ENCODE data around the gene HIPK2.

HIPK2 gene

DNA sequence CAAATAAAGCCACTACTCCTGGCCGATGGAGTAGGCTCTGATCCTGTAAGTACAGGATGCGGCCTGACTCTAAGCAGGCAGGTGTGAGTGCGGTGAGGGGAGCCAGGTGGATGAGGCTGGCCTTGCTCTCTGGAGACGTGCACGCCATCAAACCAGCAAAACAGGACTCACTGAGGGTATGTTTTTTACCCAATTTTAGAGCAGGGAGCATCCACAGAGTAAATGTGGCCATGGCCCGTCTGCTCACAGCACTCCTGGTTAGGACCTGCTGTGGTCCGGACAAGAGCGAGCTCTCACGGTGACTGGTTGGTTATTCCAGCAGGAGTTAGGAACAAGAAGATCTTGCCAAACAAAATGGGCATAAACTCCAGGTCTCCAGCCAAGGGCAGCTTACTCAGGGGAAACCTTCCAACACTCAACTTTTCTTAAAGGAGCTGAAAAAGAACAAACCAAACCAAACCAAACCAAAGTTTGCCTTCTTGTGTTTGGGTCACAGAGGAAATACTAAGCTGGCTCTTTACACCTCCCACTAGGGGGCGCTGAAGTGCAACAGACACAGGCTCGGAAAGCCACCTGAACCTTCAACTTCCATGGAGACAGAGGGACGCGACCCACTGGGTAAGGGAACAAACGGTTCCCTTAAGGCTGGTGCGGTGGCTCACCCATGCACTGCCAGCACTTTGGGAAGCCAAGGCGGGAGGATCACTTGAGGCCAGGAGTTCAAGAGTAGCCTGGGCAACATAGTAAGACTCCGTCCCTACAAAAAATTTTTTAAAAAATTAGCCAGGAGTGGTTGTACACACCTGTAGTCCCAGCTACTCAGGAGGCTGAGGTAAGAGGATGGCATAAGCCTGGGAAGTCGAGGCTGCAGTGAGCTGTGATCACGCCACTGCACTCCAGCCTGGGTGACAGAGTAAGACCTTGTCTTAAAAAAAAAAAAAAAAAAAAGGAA lies 131.9 kb downstream of the HIPK2 start:
- DNase-seq: peak; percentile 90

DNA sequence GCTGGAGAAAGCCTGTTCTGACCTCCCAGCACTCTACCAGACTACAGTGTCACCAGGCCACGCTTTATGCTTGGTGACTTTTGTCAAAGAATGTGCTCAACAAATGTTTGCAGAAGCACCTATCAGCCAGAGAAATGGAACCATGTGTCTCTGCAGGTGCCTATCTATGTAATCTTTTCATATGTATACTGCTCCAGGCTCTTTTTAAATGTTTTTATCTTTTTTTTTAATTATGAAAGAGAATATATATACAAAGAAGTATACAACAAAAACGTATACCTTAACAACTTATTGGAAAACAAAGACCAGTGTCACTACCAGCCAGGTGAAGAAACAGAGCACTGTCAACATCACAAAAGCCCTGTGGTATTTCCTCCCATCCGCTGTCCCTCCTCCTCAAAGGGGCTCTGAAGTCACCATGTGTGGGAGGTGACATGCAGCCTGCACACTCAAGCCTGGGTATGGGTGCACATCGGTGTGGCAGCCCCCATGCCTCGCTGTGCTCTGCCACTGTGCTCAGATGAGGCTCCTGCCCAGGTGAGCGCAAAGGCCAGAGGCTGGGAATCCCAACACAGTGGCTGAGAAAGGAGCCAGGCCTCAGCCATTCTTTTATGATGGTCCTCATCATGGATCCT lies 133.7 kb downstream of the HIPK2 start:
- peak; percentile 43 for DNase-seq

DNA sequence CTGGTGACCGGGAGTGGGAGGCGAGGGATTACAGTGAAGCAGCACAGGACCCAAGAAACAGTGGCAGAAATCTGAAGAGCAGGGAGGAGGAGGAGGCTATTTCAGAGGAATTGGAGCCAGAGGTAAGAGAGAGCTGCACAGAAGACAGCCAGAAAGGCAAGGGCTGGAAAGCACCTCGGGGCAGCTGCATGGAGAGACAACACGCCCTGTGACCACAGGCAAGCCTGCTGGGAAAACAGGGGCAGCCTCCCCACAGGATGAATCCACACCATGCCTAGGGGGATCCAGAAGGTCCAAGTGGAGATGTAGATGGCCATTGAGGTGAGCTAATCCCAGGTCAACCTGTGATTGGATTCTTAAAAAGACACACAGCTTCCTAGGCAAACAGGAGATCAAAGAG lies 135.5 kb downstream of the HIPK2 start:
- no peak for DNase-seq

DNA sequence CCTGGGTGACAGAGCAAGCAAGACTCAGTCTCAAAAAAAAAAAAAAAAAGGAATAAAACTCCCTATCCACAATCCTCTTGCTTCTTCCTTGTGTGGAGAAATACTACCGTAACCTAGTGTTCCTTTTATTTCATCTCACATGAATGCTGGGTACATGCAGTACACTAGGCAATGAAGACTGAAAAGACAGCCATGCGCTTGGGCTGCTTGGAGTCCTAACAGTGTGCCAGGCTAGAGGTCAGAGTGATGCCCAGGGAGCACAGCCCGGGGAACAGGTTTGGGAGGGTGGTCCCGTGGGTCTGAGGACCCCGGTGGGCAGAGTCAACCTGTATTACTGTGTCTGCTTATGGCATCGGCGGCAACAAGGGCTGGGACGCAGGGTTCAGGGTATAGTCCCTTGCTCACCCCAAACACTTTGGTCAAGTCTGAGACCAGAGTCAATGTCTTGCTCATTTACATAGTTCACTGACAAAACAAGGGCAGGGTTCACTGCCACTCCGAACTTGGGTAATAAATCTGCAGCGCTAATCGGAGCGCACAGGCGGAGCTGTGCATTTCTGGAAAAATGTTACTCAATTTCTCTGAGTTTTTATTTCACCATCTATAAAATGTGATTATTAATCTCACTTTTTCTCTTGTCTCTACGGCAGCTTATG lies 136.3 kb downstream of the HIPK2 start:
- no peak for DNase-seq

DNA sequence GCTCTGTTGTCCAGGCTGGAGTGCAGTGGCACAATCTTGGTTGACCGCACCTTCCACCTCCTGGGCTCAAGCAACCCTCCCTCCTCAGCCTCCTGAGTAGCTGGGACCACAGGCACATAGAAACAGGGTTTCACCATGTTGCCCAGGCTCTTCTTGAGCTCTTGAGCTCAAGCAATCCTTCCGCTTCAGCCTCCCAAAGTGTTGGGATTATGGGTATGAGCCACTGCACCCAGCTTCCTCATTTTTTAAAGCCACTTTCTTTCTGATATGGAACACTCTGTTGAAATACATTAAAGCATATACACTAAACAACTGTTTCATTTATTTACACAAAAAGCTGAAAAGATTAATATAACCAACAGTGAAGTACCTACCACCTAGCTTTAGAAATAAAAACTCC lies 137.1 kb downstream of the HIPK2 start:
- no peak for DNase-seq

DNA sequence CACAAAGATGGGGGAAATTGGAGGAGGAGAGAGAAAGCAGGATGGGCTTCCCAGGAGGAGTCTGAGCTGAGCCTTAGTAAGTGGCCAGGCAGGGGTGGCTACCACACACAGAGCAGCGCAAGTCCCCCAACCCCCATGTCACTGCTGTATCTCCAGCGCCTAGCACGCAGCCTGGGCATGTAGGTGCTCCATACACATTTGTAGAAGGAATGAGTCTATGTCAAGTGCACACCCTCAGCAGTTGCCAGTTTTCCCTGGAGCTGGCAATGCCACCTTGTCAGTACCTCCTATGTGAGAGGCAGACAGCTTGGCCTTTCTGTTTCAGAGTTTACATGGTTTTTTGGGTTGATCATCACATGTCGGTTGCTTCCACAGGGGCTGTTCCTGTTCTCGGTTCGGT lies 138.2 kb downstream of the HIPK2 start:
- no peak for DNase-seq

DNA sequence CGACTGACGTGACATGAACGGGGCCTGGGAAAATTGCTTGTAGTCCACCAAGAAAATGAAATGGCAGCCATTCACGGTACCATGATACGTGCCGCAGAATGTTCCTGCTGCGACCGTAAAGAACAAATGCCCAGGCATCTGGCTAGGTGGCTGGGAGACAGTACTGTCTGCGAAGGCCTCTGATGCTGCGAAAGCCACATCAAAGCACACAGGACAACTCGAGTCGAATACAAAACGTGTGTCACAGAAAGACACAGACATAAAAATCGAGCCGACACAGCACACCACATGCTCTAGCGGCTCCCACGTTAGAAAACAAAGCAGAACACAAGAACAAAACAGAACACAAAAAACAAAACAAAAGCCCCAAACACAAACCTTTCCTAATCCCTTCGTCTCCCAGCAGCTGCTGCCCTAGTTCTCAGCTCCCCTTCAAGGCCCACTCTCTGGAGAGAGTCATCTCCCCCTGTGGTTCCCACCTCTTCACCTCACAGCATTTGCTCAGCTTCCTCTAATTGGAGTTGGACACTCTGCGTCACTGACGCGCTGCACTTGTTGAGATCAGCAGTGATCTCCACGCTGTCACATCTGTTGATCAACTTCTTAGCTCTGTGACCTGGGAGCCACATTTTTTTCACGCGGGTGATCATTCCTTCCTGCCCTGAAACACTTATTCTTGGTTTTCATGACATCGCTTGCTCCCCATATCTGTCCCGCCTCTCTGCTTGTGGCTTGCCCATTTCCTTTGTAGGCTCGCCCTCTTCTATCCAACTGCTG lies 142.1 kb downstream of the HIPK2 start:
- peak; percentile 72 for DNase-seq

DNA sequence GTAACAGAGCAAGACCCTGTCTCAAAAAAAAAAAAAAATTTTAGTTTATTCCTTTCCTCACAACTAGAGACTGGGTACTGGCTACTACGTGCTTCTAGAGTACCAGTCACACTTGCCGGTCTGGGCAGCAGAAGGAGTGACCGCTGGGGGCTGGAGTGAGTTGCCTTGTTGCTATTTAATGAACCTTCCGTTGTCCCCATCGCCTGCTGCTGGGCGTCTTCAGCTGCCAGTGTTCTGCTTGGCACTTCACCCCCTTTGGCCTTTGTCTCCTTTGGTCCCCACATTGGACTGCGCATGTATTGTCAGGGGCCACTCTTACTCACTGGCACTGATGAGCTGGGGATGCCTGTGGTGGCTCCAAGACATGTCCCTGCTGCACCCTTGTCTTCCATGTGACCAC lies 143.7 kb downstream of the HIPK2 start:
- no peak for DNase-seq

DNA sequence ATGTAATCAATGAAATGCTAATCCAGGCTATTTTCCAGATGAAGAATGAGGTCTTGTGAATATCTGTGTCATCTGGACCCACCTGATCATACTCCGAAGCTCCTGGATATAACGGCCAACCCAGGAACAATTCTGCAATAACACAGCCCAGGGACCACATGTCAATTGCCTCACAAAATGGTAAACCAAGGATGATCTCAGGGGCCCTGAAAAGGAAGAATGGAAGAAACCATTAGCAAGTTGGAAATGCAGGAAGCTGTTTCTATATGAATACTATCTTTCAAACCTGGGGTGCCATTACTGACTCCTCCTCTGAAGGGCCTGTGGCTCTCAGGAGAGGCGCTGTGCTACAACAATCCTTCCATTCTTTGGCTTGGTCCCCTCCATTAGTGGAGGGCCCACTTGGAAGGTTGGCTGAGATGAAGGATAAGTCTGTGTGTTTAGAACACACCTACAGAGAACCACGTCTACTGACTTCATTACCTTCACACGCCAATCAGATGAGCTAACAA lies 146.2 kb downstream of the HIPK2 start:
- DNase-seq: peak; percentile 10

DNA sequence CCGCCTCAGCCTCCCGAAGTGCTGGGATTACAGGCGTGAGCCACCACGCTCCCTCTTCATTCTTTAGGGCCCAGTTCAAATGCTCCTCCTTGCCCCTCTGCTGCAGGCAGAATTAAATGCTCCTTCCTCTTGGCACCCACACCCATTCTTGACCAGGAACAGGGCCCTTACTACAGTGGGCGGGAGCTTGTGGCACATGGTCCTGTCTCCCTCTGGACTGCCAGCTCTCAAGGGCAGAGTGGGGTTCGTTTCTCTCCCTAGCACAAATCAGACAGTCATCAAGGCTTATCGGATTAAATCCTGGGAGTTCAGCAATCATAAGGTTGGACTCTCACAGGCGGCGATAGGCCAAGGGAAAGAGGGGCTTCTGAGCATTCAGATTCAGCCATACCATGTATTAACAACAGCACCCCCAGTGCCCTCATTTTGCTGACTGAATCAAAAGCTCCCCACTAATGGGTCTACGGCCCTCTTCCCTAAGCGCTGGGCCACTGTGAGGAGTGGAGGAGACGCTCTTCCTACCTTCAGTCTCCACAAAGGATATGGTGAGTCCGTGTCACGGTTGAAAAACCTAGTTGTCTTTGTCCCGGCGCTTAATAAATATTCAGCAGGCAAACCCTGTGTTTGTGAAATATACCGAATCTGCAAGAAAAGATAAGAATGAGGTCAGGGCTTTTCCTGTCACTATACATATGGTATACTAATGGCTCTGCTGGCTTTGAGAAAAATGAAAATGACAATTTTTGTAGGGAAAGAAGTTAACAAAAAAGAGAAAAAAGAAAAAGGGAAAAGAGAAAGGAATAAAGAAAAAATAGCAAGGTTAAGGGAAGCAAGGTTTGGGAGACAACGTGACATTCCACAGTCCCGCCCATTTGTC lies 146.9 kb downstream of the HIPK2 start:
- DNase-seq: peak; percentile 19

DNA sequence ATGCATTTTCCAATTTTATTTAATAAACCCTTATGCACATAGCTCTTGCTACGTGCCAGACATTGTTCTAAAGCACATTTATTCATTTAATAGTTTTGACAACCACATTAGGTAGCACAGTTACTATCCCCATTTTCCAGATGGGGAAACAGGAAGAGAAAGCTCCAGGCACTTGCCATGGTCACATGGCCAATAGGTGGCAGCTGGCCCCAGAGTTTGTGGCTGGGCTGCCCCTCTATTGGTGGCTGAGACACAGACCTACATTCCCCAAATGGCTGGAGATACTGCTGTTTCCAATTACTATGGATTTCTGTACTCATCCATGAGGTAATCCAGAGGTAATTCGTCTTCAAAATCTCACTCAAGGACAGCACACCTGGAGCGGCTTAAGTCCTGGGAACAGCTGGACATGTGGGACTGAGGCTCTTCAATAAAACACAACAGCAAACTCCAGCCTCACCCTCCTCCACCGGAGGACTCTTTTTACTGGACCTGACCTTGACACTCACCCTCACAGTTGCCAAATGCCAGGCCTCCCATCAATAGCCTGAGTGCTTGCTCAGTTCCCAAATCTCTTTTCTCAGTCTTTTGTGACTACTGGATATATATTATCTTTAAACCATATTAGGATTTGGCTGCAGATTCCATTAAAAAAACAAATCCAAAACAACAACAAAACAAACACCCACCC lies 148.3 kb downstream of the HIPK2 start:
- DNase-seq: no peak

DNA sequence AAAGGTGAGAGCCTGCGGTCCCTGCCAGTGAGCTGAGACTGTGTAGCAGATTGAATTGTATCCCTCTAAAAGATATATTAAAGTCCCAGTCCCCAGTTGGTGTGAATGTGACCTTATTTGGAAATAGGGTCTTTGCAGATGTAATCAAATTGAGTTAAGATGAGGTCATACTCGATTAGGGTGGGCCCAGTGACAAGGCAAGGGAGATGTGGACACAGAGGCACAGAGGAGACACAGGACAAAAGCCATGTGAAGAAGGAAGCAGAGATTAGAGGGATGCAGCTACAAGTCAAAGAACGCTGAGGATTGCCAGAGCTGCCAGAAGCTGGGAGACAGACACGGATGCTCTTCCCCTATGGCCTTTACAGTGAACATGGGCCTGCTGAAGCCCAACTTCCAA lies 150.0 kb downstream of the HIPK2 start:
- DNase-seq: no peak

DNA sequence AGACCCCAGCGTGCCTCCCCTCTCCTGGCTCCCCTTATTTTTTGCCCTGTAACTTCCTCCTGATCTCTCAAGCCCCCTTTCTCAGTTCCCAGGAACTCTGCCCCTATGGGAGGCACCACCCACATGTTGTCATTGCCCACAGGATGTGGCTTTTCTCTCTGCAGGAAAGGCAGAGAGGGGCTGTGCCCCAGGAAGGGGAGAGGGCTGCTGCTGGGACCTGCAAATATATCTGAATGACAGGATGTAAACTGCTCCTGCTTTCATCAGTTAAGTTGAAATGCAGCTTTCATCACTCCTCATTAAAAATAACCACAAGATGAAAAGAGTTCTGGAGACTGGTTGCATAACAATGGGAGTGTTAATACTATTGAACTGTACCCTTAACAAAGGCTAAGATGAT lies 151.0 kb downstream of the HIPK2 start:
- DNase-seq: no peak

DNA sequence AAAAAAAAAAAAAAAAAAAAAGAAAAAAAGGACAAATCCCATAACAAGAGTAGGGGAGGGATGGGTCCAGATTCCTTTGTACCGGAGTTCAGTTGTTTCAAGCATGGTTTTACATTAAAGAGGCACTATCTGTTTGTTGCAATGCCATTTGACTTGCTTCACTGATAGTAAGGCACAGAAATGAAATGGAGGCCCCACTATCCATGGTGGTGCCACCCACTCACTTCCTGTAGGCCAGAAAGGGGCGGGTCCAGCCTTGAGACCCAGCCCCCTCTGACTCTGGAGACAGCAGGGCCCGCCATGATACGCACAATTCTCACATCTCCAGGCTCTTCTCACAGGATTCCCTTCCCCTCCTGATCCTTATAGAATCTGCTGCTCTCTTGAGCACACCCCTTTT lies 154.3 kb downstream of the HIPK2 start:
- DNase-seq: no peak

DNA sequence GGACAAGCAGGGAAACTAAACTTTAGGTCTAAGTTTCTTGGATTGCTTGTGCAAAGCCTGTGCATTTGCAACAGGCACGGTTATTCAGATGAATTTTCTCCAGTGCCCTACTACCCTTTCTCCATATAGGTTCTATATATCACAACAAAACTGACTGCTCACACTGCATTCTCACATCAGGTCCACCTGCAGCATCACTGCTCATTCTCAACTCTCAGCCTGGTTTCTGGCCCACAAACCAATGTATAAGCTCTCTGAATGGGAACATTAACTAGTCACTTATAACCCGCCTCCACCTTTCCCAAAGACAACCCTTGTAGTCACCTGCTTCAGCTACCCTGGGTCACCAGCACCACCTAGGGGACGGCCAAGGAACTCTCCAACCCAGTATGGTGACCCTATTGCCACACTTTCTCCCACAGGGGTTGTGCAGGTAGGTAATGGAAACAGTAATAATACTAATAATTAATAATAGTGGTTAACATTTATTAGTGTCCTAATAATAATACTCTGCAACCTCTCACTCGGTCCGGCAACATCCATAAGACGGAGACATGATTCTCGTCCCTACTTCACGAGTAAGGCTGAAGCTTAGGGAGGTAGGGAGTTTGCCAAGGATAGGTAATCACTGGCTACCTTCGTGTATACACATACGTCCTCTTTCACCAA lies 157.0 kb downstream of the HIPK2 start:
- DNase-seq: peak; percentile 82

DNA sequence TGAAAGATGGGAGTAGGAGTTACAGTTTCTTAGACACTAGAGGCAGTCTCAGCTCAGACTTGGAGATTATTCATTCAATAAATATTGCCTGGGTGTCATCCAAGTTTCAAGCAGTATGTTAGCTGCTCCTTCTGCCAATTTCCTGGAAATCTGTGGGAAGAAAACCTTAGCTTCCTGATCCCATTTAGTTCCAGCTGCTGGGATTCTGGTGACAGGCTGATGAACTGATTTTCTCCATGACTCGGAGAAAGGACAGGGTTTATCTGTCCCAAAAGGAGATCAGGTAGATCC lies 158.5 kb downstream of the HIPK2 start:
- no peak for DNase-seq

DNA sequence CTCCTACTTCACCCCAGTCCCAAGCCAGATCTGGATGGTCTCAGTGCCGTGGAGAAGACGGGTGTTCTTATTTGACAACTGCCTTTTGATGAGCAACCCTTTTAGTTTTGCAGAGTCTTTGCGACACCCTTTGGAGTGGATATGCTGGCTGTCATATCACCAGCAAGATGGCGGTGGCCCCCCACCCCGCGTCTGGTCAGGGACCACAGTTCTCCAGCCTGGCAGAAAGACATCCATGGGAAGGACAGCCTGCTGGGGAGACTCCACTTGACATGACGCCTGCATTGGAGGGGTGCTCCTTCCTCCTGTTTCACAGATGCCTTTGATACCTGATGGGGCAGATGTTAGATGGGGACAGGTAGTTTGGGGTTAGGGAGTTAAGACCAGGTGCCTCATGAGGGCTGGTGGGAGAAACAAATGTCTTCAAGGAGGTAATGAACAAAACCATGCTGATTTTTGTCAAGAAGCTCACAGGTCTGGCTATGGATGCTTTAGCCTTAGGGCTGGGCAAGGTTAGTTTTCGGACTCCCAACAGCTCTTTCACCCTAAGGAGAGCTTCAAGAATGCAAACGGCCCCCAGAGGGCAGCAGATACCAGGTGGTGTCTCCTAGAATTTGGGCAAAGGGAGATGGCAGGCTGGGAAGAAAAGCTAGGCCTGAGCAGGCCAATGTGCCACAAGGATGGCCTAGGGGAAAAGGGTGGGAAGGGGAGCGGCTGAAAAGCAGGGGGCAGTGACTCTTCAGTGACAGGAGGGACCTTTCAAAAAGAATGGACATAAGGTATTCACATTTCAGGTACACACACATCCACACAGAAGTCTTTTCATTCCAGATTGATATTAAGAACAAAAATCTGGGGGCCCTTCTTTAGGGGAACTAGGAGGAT lies 159.1 kb downstream of the HIPK2 start:
- peak; percentile 71 for DNase-seq

DNA sequence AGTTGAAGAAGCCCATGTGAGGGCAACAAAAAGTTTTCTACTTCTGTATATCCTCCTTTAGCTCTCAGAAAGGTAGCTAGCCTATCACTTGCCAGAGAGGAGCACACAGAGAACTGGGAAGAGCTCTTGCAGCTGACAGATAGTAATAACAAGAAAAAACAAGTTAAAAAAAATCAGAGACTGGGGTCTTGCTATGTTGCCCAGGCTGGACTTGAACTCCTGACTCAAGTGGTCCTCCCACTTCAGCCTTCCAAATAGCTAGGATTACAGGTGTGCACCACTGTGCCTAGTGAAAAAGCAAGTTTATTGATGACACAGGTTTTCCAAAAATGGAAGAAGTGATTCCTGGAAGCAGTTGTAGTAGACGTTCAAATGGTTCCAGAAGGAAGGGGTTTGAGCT lies 160.7 kb downstream of the HIPK2 start:
- no peak for DNase-seq

DNA sequence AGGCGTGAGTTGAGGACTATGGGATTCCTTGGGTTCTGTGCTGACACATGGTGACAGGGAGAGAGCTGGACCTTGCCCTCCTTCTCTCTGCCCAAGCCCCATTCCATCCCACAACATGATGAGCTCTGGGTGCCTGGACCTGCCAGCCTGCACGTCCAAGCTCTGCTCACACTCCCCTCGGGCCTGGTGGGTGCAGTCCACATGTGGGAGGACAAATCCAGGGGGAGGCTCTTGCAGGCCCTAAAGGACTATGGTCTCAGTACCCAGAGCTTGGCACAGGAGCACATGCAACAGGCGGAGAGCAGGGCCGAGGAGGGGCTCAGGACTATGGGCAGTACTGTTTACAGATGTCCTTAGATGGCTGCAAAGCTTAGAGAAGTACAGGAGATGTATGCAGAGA lies 162.9 kb downstream of the HIPK2 start:
- DNase-seq: no peak

DNA sequence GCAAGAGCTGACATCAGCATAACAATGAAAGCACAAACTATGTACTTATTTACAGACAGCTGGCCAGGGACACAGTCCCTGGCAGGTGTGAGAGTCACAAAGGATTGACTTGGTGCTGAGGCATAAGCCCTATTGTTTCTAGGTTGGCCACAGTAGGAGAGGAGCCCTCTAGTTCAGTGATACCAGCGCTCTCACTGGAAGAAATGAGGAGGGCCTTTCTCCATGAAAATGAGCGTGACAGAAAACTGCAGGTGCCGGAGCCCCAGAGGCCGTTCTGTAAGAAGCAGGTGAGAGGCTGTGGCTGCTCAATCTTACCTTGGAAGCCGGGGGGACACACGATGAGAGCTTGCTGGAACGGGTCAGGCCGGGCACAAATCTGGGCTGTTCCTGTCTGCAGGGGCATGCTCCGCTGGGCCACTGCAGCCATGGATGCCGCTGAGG lies 163.8 kb downstream of the HIPK2 start:
- no peak for DNase-seq
